Fibroblast of the conjunctiva (primary cell): ENCODE results near the gene ADAMTS8.

Source experiments
- DNase-seq: peaks from one replicate; pipeline ENCODE4 v3.0.0-alpha.2; 2010; ENCODE audit warnings: low read depth

Gene ADAMTS8

GRCh38 chr11:130418756-130419155 is 9.7 kb downstream of the ADAMTS8 start:
- DNase-seq: no peak

- no peak for DNase-seq
Observed at GRCh38 chr11:130418210-130418609, 10.2 kb downstream of the ADAMTS8 start.

- DNase-seq: no peak
Observed at GRCh38 chr11:130416906-130417305, 11.5 kb downstream of the ADAMTS8 start.

- no peak for DNase-seq
Observed at GRCh38 chr11:130416530-130416882, 11.9 kb downstream of the ADAMTS8 start.

GRCh38 chr11:130415731-130416529 is 12.5 kb downstream of the ADAMTS8 start:
- no peak for DNase-seq

- DNase-seq: no peak
Observed at GRCh38 chr11:130414107-130415080, 14.0 kb downstream of the ADAMTS8 start.

GRCh38 chr11:130413405-130414106 is 14.9 kb downstream of the ADAMTS8 start:
- DNase-seq: peak; percentile 65

GRCh38 chr11:130411223-130411622 is 17.2 kb downstream of the ADAMTS8 start:
- DNase-seq: no peak

- no peak for DNase-seq
Observed at GRCh38 chr11:130409594-130410388, 18.6 kb downstream of the ADAMTS8 start.

- DNase-seq: no peak
Observed at GRCh38 chr11:130408901-130409300, 19.5 kb downstream of the ADAMTS8 start.

- no peak for DNase-seq
Observed at GRCh38 chr11:130408401-130408890, 20.0 kb downstream of the ADAMTS8 start.

- DNase-seq: peak; percentile 29
Observed at GRCh38 chr11:130407978-130408377, 20.4 kb downstream of the ADAMTS8 start.

- no peak for DNase-seq
Observed at GRCh38 chr11:130405428-130405827, 23.0 kb downstream of the ADAMTS8 start.

GRCh38 chr11:130404727-130405126 is 23.7 kb downstream of the ADAMTS8 start:
- DNase-seq: no peak

GRCh38 chr11:130403967-130404366 is 24.4 kb downstream of the ADAMTS8 start:
- no peak for DNase-seq

- DNase-seq: peak; percentile 63
Observed at GRCh38 chr11:130403271-130403804, 25.1 kb downstream of the ADAMTS8 start.

- no peak for DNase-seq
Observed at GRCh38 chr11:130402570-130402969, 25.8 kb downstream of the ADAMTS8 start.

GRCh38 chr11:130400781-130401483 is 27.5 kb downstream of the ADAMTS8 start:
- peak; percentile 81 for DNase-seq

GRCh38 chr11:130399196-130399595 is 29.2 kb downstream of the ADAMTS8 start:
- DNase-seq: no peak

GRCh38 chr11:130397780-130398179 is 30.6 kb downstream of the ADAMTS8 start:
- DNase-seq: no peak
